ENCODE data around the gene RBM18.

- TF ChIP-seq, protein P1, sequence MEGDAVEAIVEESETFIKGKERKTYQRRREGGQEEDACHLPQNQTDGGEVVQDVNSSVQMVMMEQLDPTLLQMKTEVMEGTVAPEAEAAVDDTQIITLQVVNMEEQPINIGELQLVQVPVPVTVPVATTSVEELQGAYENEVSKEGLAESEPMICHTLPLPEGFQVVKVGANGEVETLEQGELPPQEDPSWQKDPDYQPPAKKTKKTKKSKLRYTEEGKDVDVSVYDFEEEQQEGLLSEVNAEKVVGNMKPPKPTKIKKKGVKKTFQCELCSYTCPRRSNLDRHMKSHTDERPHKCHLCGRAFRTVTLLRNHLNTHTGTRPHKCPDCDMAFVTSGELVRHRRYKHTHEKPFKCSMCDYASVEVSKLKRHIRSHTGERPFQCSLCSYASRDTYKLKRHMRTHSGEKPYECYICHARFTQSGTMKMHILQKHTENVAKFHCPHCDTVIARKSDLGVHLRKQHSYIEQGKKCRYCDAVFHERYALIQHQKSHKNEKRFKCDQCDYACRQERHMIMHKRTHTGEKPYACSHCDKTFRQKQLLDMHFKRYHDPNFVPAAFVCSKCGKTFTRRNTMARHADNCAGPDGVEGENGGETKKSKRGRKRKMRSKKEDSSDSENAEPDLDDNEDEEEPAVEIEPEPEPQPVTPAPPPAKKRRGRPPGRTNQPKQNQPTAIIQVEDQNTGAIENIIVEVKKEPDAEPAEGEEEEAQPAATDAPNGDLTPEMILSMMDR (IDR thresholded peaks at IDR 0.05; ENCODE audit: poor library complexity, severe bottlenecking): no peak
- TF ChIP-seq EP300 (conservative IDR thresholded peaks at IDR 0.05; ENCODE audit: poor library complexity, severe bottlenecking) (no peak), EZH2 (IDR thresholded peaks at IDR 0.05; ENCODE audit: borderline replicate concordance, insufficient read depth, low read length, poor library complexity, severe bottlenecking) (no peak), POLR2AphosphoS5 (IDR thresholded peaks at IDR 0.05) (no peak), MXI1 (conservative IDR thresholded peaks at IDR 0.05; ENCODE audit: poor library complexity, severe bottlenecking) (no peak), SMC3 (conservative IDR thresholded peaks at IDR 0.05; ENCODE audit: poor library complexity) (no peak), TAF1 (IDR thresholded peaks at IDR 0.05; ENCODE audit: low read depth) (no peak), REST (IDR thresholded peaks at IDR 0.05; ENCODE audit: borderline replicate concordance) (no peak), RAD21 (conservative IDR thresholded peaks at IDR 0.05) (no peak)
Measured at GRCh38 chr9:122236681-122237080, 28.0 kb downstream of the RBM18 start.
